ENCODE results near the gene CD164L2.

DNA sequence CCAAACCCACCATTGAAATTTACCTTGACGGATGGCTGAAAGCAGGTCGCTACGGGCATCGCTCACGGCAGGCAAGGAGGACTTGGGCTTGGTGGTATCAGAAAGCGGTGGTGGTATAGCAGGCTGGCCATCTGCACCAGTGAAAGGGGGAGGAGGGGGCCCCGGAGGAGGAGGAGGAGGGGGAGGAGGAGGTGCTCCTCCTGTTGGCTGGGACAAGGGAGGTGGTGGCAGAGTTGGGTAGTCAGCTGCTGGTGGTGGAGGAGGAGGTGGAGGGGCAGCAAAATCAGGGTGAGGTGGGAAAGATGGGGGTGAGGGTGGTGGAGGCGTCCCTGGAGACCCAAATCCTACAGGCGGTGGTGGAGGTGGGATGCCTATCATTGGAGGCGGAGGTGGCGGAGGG lies 26.5 kb upstream of the CD164L2 start:
- TF ChIP-seq, protein P1, sequence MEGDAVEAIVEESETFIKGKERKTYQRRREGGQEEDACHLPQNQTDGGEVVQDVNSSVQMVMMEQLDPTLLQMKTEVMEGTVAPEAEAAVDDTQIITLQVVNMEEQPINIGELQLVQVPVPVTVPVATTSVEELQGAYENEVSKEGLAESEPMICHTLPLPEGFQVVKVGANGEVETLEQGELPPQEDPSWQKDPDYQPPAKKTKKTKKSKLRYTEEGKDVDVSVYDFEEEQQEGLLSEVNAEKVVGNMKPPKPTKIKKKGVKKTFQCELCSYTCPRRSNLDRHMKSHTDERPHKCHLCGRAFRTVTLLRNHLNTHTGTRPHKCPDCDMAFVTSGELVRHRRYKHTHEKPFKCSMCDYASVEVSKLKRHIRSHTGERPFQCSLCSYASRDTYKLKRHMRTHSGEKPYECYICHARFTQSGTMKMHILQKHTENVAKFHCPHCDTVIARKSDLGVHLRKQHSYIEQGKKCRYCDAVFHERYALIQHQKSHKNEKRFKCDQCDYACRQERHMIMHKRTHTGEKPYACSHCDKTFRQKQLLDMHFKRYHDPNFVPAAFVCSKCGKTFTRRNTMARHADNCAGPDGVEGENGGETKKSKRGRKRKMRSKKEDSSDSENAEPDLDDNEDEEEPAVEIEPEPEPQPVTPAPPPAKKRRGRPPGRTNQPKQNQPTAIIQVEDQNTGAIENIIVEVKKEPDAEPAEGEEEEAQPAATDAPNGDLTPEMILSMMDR (tag by site-specific recombination; IDR thresholded peaks at IDR 0.05), result no peak
- no peak for TF ChIP-seq ZNF530 (tag by site-specific recombination; IDR thresholded peaks at IDR 0.05; ENCODE audit: low read depth)
- no peak for TF ChIP-seq ZNF155 (tag by site-specific recombination; IDR thresholded peaks at IDR 0.05)
- no peak for TF ChIP-seq HOXA7 (CRISPR knock-in tag; IDR thresholded peaks at IDR 0.05; ENCODE audit: borderline replicate concordance)
- no peak for TF ChIP-seq ZNF707 (tag by site-specific recombination; IDR thresholded peaks at IDR 0.05)
- TF ChIP-seq, protein P2, sequence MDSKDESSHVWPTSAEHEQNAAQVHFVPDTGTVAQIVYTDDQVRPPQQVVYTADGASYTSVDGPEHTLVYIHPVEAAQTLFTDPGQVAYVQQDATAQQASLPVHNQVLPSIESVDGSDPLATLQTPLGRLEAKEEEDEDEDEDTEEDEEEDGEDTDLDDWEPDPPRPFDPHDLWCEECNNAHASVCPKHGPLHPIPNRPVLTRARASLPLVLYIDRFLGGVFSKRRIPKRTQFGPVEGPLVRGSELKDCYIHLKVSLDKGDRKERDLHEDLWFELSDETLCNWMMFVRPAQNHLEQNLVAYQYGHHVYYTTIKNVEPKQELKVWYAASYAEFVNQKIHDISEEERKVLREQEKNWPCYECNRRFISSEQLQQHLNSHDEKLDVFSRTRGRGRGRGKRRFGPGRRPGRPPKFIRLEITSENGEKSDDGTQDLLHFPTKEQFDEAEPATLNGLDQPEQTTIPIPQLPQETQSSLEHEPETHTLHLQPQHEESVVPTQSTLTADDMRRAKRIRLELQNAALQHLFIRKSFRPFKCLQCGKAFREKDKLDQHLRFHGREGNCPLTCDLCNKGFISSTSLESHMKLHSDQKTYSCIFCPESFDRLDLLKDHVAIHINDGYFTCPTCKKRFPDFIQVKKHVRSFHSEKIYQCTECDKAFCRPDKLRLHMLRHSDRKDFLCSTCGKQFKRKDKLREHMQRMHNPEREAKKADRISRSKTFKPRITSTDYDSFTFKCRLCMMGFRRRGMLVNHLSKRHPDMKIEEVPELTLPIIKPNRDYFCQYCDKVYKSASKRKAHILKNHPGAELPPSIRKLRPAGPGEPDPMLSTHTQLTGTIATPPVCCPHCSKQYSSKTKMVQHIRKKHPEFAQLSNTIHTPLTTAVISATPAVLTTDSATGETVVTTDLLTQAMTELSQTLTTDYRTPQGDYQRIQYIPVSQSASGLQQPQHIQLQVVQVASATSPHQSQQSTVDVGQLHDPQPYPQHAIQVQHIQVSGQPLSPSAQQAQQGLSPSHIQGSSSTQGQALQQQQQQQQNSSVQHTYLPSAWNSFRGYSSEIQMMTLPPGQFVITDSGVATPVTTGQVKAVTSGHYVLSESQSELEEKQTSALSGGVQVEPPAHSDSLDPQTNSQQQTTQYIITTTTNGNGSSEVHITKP (tag by site-specific recombination; IDR thresholded peaks at IDR 0.05), result no peak
- no peak for TF ChIP-seq ZNF558 (tag by site-specific recombination; IDR thresholded peaks at IDR 0.05)
- no peak for TF ChIP-seq SETDB1 (IDR thresholded peaks at IDR 0.05; ENCODE audit: insufficient read length, low read length)
- TF ChIP-seq ZBTB17 (tag by site-specific recombination; IDR thresholded peaks at IDR 0.05), result no peak
- TF ChIP-seq PRDM4 (tag by site-specific recombination; IDR thresholded peaks at IDR 0.05), result no peak
- no peak for TF ChIP-seq ZNF391 (tag by site-specific recombination; IDR thresholded peaks at IDR 0.05; ENCODE audit: borderline replicate concordance, low read depth)
- TF ChIP-seq ZBTB1 (tag by site-specific recombination; IDR thresholded peaks at IDR 0.05), result no peak

Data from HEK293 (cell line).